IPS-18a (cell line): Measurements from ENCODE around the gene ZNF267.
"Not testable (repeated sequence)": the region's sequence is repeated elsewhere in the genome, so short reads cannot be mapped to it uniquely, and the experiment has no call there.

Experiments
- H3K27ac ChIP-seq: one replicate; pipeline ENCODE4 v1.5.1; 2013; ENCODE audit warnings: low read length
- H3K27me3 ChIP-seq: one replicate; pipeline ENCODE4 v1.6.1; 2013; ENCODE audit warnings: mild to moderate bottlenecking, low read length; ENCODE audit not compliant: control insufficient read depth, insufficient read depth
- H3K36me3 ChIP-seq: one replicate; pipeline ENCODE4 v1.6.1; 2013; ENCODE audit warnings: low read depth, low read length; ENCODE audit not compliant: control insufficient read depth
- H3K4me1 ChIP-seq: one replicate; pipeline ENCODE4 v1.6.1; 2013; ENCODE audit warnings: low read depth, low read length; ENCODE audit not compliant: control insufficient read depth
- H3K4me3 ChIP-seq: one replicate; pipeline ENCODE4 v1.5.1; 2013; ENCODE audit warnings: low read length
- H3K9ac ChIP-seq: one replicate; pipeline ENCODE4 v1.6.1; 2013; ENCODE audit warnings: mild to moderate bottlenecking, low read length, moderate library complexity
- H3K9me3 ChIP-seq: one replicate; pipeline ENCODE4 v1.6.1; 2013; ENCODE audit warnings: low read depth, low read length; ENCODE audit not compliant: control insufficient read depth

ZNF267 gene

DNA sequence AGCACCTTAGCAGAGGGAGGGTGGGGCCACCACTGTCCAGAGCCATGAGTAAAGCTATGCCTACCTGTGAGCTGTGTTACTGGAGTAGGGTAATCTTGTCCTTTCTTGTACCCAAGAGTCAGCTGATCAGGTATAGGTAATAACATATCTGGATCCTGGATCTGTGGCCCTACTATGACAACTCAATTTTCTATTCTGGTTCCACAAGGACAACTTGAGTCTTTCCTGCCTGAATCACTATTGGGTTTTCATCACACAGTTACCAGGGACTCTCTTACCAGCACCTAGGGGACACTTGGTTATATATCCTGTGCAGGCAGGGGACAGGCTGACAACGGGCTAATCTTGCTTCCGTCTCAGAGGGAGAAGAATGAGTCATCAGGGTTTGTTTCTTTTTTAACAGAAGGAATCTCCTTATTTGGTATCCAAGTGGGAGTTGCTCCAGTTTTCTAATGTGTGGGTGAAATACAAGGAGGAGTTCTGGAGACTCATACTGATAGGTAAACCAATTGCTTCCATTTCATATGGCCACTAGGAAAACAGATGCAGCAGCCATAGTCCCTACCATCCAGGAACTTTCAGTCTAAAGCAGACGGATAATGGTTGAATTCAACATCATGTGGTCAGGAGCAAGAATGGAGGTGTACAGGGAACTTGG, 6.8 kb downstream of the ZNF267 start:
- no peaks in the 10 kb centered on the region for H3K4me1 ChIP-seq
- H3K4me3 ChIP-seq = no peak overlapping the region
- H3K27me3 ChIP-seq = no peaks in the 10 kb centered on the region
- H3K27ac ChIP-seq = no peak overlapping the region
- H3K9ac ChIP-seq = no peak overlapping the region
- H3K9me3 ChIP-seq = no peaks in the 10 kb centered on the region
- H3K36me3 ChIP-seq = peaks cover 8% of the 10 kb centered on the region

DNA sequence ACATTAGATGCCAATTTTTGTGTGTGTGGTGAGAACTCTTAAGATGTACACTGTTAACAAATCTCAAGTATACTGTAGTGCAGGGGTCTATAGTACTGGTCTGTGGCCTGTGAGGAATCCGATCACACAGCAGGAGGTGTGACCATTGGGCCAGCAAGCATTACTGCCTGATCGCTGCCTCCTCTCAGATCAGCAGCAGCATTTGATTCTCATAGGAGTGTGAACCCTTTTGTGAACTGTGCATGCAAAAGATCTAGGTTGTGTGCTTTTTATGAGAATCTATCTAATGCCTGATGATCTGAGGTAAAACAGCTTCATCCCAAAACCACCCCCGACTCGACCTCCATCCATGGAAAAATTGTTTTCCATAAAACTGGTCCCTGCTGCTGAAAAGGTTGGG, 12.6 kb downstream of the ZNF267 start:
- Histone ChIP-seq H3K27me3 (no peaks in the 10 kb centered on the region), H3K4me1 (no peaks in the 10 kb centered on the region), H3K9me3 (peaks cover 22% of the 10 kb centered on the region), H3K36me3 (peaks cover 45% of the 10 kb centered on the region), H3K27ac (no peak overlapping the region), H3K4me3 (no peak overlapping the region), H3K9ac (no peak overlapping the region)

DNA sequence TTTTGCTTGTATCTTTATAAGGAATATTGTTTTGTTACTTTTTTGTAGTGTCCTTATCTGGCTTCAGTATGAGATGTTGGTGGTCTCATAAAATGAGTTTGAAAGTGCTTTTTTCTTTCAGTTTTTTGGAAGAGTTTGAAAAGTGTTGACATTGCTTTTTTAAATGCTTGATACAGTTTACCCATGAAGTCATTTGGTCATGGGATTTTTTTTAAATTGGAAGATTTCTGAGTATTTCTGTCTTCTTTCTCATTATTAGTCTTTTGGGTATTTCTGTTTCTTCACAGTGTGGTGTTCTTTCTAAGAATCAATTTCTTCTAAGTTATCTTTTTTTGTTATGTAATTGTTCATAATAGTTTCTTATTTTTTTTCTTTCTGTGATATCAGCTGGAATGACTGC, 15.1 kb downstream of the ZNF267 start:
- H3K36me3 ChIP-seq = peaks cover 48% of the 10 kb centered on the region
- peaks cover 22% of the 10 kb centered on the region for H3K9me3 ChIP-seq

DNA sequence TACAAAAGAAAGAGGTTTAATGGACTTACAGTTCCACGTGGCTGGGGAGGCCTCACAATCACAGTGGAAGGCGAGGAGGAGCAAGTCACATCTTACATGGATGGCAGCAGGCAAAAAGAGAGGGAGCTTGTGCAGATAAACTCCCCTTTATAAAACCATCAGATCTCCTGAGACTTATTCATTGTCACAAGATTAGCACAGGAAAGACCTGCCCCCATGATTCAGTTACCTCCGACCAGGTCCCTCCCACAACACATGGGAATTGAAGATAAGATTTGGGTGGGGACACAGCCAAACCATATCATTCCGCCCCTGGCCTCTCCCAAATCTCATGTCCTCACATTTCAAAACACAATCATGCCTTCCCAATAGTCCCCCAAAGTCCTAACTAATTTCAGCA, 18.5 kb downstream of the ZNF267 start:
- peaks cover 43% of the 10 kb centered on the region for H3K9me3 ChIP-seq
- H3K9ac ChIP-seq, H3K4me1 ChIP-seq, H3K4me3 ChIP-seq, H3K27ac ChIP-seq, H3K27me3 ChIP-seq: not testable (repeated sequence)
- H3K36me3 ChIP-seq = peaks cover 53% of the 10 kb centered on the region

More for the DNA sequence above, 15.1 kb downstream of the ZNF267 start:
- no peaks in the 10 kb centered on the region for H3K4me1 ChIP-seq
- no peak overlapping the region for H3K4me3 ChIP-seq
- H3K27ac ChIP-seq = no peak overlapping the region
- H3K9ac ChIP-seq = no peak overlapping the region
- no peaks in the 10 kb centered on the region for H3K27me3 ChIP-seq

DNA sequence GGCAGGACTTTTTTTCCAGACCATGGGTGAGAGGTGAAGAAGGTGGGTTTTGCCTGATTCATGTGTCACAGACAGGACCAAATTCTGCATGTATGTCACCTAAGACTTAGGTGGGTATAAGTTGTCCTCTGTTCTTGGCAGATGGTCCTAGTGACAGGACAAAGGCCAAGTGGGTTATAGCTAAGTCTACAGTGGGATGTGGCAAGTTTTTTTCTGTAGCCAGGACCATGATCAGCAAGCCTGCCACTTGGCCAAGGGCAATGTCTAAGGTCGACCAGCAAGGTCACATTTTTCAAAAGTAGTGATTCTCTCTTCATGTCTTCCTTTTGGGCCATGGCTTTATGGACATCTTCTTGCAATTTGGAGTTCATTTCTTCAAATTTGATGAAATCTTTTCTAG, 20.2 kb downstream of the ZNF267 start:
- no peak overlapping the region for H3K9ac ChIP-seq
- H3K9me3 ChIP-seq = peaks cover 50% of the 10 kb centered on the region
- peaks cover 44% of the 10 kb centered on the region for H3K36me3 ChIP-seq
- no peaks in the 10 kb centered on the region for H3K27me3 ChIP-seq
- H3K27ac ChIP-seq = no peak overlapping the region
- no peak overlapping the region for H3K4me3 ChIP-seq
- no peaks in the 10 kb centered on the region for H3K4me1 ChIP-seq

DNA sequence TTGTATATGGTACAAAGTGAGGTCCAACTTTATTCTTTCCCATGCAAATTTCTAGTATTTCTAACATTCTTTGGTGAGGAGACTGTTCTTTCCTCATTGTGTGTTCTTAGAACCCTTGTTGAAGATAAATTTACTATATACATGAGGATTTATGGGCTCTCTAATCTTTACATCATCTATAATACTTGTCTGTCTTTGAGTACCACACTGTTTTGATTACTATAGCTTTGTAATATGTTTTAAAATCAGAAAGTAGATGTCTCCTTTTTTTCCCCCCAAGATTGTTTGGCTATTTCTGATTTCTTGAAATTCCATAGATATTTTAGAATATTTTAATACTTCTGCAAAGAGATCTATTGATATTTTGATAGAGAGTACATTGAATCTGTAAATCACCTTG, 23.7 kb downstream of the ZNF267 start:
- Histone ChIP-seq H3K27me3 (no peaks in the 10 kb centered on the region), H3K36me3 (peaks cover 30% of the 10 kb centered on the region), H3K9ac (no peak overlapping the region), H3K4me1 (no peaks in the 10 kb centered on the region), H3K4me3 (no peak overlapping the region), H3K9me3 (peaks cover 39% of the 10 kb centered on the region), H3K27ac (no peak overlapping the region)

DNA sequence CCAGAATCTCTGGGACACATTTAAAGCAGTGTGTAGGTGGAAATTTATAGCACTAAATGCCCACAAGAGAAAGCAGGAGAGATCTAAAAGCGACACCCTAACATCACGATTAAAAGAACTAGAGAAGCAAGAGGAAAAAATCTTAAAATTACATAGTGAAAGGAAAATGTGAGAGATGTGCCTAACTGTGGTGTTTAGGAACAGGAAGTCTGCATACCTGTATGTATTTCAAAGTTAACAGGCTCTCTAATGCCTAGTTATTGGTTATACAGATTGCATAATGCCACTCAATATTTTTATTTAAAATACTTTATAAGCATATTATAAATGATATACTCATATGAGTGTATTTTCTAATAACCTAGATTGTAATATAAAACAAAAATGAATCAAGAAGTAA, 25.9 kb downstream of the ZNF267 start:
- H3K9ac ChIP-seq = no peak overlapping the region
- H3K27ac ChIP-seq = no peak overlapping the region
- H3K27me3 ChIP-seq = no peaks in the 10 kb centered on the region
- H3K4me3 ChIP-seq = no peak overlapping the region
- H3K4me1 ChIP-seq = no peaks in the 10 kb centered on the region
- peaks cover 38% of the 10 kb centered on the region for H3K9me3 ChIP-seq
- H3K36me3 ChIP-seq = peaks cover 19% of the 10 kb centered on the region

DNA sequence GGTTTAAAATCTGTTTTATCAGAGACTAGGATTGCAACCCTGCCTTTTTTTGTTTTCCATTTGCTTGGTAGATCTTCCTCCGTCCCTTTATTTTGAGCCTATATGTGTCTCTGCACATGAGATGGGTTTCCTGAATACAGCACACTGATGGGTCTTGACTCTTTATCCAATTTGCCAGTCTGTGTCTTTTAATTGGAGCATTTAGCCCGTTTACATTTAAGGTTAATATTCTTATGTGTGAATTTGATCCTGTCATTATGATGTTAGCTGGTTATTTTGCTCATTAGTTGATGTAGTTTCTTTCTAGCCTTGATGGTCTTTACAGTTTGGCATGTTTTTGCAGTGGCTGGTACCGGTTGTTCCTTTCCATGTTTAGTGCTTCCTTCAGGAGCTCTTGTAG, 31.0 kb downstream of the ZNF267 start:
- H3K9ac ChIP-seq, H3K27me3 ChIP-seq, H3K27ac ChIP-seq, H3K4me1 ChIP-seq, H3K36me3 ChIP-seq, H3K4me3 ChIP-seq: not testable (repeated sequence)
- peaks cover 23% of the 10 kb centered on the region for H3K9me3 ChIP-seq

DNA sequence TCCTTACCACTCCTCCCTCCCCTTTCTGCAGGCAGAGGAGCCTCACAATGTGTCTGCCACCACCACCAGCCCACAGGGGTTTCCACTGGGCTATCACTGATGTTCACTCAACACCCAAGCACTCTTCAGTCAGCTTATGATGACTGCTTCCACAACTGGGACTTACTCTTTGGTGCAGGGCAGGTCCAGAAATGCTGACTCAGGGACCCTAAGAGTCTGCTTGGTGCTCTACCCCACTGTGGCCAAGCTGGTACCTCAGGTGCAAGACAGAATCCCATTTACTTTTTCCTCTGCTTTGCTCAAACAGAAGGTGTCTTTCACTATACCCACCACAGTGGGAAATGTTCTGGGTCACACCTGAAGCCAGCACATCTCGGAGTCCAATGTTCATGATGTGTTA, 40.1 kb downstream of the ZNF267 start:
- Histone ChIP-seq H3K36me3 (peaks cover 28% of the 10 kb centered on the region), H3K27ac (no peak overlapping the region), H3K9me3 (peaks cover 97% of the 10 kb centered on the region), H3K9ac (no peak overlapping the region), H3K4me3 (peak overlapping the region; percentile 23), H3K27me3 (no peaks in the 10 kb centered on the region), H3K4me1 (no peaks in the 10 kb centered on the region)

DNA sequence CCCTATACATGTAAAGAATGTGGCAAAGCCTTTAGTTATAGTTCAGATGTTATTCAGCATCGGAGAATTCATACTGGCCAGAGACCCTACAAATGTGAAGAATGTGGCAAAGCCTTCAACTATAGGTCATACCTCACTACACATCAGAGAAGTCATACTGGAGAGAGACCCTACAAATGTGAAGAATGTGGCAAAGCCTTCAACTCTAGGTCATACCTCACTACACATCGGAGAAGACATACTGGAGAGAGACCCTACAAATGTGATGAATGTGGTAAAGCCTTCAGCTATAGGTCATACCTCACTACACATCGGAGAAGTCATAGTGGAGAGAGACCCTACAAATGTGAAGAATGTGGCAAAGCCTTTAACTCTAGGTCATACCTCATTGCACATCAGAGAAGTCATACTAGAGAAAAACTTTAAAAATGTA, 42.5 kb downstream of the ZNF267 start:
- H3K36me3 ChIP-seq = peaks cover 28% of the 10 kb centered on the region
- H3K9ac ChIP-seq = no peak overlapping the region
- no peak overlapping the region for H3K4me3 ChIP-seq
- no peaks in the 10 kb centered on the region for H3K27me3 ChIP-seq
- H3K27ac ChIP-seq = no peak overlapping the region
- peaks cover 95% of the 10 kb centered on the region for H3K9me3 ChIP-seq
- H3K4me1 ChIP-seq = no peaks in the 10 kb centered on the region

DNA sequence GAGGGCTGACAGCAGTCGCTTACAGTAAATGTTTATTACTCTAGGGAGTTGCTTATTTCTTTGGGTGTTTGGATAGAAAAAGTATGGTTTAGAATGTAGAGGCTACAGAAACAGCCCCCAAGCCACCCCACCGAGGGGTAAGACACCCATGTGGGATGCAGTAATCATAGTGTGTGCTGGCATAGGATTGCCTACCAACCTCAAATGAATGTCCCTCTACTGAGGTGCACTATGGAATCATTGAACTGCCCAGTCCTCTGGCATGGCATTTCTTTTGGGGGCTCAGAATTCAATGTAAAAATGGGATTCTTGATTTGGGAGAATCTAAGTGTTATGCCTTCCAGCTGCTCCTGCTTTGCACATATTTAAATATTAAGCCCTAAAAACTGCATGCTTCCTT, 46.8 kb downstream of the ZNF267 start:
- no peaks in the 10 kb centered on the region for H3K27me3 ChIP-seq
- H3K4me1 ChIP-seq = no peaks in the 10 kb centered on the region
- H3K9me3 ChIP-seq = peaks cover 78% of the 10 kb centered on the region
- no peak overlapping the region for H3K9ac ChIP-seq
- peaks cover 12% of the 10 kb centered on the region for H3K36me3 ChIP-seq
- H3K27ac ChIP-seq = no peak overlapping the region
- no peak overlapping the region for H3K4me3 ChIP-seq

DNA sequence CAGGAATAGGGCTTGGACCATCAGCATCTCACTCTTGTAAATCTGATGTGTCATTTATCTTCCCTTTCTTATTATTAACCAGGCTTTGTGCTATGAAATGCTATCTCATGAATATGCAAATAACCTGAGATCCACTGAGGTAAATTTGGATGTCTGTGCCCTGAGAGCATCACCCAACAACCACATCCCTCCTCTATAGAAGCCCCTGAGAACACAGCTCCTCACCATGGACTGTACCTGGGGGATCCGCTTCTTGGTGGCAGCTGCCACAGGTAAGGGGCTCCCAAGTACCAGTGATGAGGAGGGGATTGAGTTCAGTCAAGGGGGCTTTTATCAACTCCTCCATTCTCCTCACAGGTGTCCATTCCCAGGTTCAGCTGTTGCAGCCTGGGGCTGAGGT, 78.2 kb downstream of the ZNF267 start:
- H3K9ac ChIP-seq, H3K27ac ChIP-seq, H3K36me3 ChIP-seq, H3K4me1 ChIP-seq, H3K27me3 ChIP-seq, H3K4me3 ChIP-seq: not testable (repeated sequence)
- peaks cover 19% of the 10 kb centered on the region for H3K9me3 ChIP-seq
